ENCODE measurements around the gene GABRB2.
"Not testable (repeated sequence)": the region's sequence is repeated elsewhere in the genome, so short reads cannot be mapped to it uniquely, and the experiment has no call there.

The GABRB2 gene

DNA sequence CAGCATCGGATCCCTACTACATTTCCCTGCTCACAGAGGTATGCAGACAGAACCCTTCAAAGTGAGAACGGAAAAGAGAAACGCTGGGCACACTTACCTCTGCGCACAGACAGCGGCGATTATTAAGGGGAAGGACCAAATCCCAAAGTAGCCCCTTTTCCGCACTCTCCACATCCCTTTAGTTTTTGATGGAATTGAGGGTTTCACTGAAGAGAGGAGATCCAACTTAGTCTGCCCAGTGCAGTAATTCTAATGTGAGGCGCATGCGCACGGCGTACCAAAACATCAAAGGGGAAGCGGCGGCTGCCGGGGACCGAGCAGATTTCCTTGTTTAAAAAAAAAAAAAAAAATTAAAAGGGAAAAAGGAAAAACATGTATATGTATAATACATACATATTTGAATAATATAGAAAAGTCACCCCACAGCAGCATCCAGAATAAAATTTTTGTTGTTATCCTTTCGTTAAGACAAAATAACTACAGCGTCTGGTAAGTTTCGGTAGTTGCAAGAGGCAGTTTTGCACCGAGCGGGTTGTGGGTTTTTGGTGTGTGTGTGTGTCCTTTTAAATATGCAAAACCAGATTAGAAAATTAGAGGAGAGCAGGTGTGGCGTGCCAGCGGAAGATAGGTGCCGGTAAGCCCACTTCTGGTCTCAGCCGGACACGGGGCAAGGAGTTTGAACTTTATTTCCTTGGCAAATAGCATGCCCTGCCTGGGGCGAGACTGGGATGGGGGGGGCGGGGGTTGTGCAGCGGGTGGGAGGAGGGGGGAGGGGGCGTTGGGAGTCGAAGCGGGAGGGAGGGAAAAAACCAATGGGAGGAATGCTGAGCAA lies at the start of gene GABRB2:
Gene GABRB2, minus strand, starts transcription at position 256 of the 832 bp plus-strand sequence. Its CDS starts 82 bp downstream, at position 174.
- DNase-seq (ENCODE audit: low read depth) = no peak

DNA sequence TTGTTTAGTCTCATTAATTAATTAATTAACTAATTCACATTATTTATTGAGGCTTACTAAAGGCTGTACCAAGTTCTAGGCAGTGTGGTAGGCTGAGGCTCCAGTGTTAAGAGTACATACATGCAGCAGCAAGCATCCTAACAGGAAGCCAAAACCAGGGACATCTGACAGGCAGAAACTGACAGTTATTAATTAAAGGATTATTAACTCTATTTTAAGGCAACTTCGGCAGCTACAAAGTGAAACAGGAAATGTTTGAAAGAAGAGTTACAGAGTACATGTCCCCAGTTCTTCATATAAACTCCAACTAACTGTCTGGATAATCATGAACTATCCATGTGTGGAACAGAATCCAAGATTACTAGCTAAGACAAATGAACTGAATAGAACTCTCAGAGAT lies 39.3 kb upstream of the GABRB2 start:
- no peak for DNase-seq (ENCODE audit: low read depth)

GRCh38 chr5:161580621-161581020 lies 34.1 kb upstream of the GABRB2 start:
- no peak for DNase-seq (ENCODE audit: low read depth)

DNA sequence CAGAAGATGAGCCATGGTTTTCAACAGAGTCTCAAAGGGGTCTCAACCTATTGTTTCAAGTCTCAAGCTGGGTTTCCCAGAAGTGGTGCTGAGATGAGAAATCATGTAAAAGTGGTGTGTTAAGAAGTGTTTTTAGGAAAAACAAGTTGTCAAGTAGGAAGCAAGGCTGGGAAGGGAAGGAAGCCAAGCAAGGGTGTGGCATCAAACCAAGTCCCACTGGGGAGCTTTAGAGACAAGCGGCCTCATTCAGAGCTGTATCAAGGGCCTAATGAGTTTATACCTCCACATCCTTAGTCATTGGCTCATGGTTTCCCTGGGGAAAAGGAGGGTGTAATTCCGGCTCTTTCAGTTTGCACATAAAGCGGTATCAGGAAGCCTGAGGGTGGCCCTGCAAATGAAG lies 26.4 kb upstream of the GABRB2 start:
- DNase-seq (ENCODE audit: low read depth) = no peak

GRCh38 chr5:161566081-161566480 lies 19.6 kb upstream of the GABRB2 start:
- no peak for DNase-seq (ENCODE audit: low read depth)

- no peak for DNase-seq (ENCODE audit: low read depth)
Measured at GRCh38 chr5:161562446-161562845, 15.9 kb upstream of the GABRB2 start.

- DNase-seq (ENCODE audit: low read depth) = no peak
Measured at GRCh38 chr5:161549106-161549505, 2.6 kb upstream of the GABRB2 start.

GRCh38 chr5:161548487-161549094 lies 2.1 kb upstream of the GABRB2 start:
- DNase-seq (ENCODE audit: low read depth) = no peak

DNA sequence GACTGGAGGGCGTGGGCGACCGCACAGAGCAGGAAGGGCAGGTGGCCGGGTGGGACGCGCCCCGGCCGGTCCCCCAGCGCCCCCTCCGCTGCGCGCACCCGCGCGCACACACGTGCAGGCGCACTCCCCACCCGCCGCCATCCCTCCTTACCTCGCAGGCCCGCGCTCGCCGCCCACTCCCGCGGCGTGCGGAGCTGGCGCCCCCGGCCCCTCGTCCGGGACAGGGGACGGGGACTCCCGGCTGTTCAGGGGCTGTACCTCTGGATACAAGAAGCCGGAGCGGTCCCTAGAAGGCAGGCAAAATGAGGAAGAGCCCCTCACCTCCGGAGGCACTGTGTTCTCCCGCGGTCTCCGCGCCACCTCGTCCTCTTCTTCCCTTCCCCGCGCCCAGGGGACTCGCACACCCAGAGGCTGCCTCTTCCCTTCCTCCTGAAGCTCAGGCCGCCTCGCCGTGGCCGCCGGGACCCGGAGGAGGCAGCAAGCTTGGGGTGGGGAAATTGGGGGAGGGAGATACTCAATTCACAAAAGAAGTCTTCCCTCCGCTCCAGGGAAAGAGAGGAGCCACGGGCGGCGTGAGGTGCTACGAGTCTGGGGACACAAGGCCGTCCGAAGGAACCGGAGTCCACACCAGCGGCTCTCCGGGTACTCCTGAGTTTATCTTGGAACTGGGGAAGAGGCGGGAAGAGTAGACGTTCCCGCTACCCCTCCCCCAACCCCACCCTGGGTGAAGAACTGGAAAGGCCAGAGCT lies 1.4 kb upstream of the GABRB2 start:
- no peak for DNase-seq (ENCODE audit: low read depth)

DNA sequence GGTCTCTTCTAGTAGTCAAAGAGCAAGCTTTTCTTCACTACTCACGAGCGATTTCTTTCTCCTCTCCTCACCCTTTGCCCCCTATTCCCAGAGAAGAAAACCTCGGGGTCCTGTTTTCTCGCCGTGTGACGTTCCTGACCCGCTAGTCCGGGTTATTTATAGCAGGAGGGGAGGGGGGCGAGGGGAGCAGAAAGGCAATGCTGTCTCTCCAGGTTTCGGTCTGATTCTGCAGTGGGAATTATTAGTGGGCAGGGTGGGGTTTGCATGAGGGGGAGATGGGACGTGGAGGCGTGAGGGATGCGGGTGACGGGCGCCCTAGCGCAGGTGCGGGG lies 847 bp upstream of the GABRB2 start:
- DNase-seq (ENCODE audit: low read depth) = no peak

- no peak for DNase-seq (ENCODE audit: low read depth)
Measured at GRCh38 chr5:161546095-161546469, 443 bp downstream of the GABRB2 start.

DNA sequence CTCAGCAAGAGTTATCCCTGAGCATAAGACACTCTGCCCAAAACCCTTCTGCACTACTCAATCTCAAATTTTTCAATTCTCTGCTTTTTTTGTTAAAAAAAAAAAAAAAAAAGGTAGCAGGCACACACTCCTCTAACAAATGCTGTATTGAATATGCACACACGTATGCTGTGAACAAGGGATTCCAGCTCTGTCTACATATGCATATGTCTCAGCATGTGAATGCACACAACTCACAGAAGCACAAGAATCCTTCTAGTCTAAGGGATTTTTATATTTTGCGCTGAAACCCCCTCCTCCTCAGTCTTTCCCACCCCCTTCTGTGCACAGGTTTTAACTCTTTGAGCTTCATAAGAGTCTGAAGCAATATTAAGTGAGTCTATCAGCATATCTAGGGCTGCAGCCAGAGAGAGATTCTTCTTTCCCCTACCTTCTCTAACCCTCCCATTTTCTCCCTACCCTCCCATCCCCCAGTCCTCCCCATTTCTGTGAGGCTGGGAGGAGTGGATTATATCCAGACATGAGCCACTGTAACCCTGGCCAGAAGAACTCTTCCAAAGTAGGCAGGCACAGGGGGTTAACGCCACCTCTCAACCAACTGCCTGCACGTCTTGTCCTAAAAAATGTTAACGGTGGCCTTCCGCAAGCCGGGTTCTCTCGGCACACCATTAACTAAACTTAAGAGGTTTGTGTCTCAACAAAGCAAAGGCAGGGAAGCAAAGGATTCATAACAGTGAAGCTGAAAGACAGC lies 1.0 kb downstream of the GABRB2 start:
- DNase-seq (ENCODE audit: low read depth) = no peak

DNA sequence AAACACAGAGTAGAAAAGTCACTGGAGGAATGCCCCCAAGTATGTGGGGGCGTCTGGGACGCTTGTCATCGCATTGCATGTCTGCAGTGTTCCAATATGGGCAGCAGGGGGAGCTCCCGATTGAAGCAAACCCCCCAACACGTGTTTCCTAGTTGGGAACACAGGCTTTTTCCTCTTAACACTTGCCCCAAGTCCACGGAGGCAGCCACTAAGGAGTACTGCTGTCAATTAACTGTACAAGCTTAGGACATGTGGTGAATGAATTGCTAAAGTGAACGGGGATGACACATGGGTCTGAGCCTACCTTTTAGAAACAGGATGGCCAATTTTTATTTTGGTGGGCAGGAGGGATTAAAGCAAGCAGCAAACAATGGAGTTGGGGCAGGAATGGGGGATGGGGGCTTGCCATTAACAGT lies 2.2 kb downstream of the GABRB2 start:
- no peak for DNase-seq (ENCODE audit: low read depth)

GRCh38 chr5:161539016-161539415 lies 7.5 kb downstream of the GABRB2 start:
- no peak for DNase-seq (ENCODE audit: low read depth)

GRCh38 chr5:161535762-161536161 lies 10.8 kb downstream of the GABRB2 start:
- no peak for DNase-seq (ENCODE audit: low read depth)

DNA sequence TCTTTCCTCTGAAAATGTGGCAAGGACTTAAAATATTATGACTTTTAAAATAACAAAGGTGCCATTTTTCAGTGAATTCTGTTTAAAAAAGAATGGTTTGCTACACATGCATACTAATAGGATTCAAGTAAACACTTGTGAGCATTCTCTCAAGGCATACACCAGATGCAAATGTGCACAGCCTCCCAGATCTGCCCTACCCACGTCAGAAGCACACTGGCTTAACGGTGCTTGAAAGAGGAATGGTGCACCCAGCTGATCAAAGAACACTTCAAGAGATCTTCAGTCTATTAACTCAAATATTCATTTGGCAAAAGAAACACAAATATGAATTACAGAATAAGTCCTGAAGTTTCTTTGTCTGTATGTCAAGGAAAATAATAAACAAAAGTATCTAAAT lies 15.8 kb downstream of the GABRB2 start:
- no peak for DNase-seq (ENCODE audit: low read depth)

DNA sequence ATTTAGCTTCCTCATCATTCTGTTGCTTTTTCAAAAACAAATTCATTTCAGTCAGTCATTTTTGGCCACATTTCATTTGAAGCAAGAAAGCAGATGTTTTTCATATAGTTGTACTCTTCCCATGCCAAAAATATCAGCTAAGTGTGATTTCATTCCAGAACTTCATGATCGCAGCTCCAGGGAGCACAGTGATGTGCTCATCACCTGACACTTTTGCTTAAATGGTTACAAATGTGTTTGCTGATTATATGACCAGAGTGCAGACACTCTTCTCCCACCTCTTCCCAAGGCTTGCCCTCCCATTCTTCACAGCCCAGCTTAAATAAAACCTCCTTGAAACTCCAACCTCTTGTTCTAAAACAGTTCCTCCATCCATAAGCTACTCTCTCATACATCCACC lies 32.6 kb downstream of the GABRB2 start:
- DNase-seq (ENCODE audit: low read depth) = no peak

DNA sequence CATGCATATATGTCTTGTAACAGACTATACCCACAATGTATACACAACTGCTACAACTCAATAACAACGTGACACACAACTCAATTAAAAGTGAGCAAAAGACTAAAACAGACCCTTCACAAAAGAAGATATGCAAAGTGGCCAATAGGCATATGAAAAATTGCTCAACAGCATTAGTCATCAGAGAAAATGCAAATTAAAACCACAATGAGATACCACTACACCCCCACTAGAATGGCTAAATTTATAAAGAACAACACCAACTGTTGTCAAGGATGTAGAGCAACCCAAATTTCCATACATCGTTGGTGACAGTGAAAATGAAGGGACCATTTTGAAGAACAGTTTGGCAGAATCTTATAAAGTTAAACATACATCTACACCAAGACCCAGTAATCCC lies 38.9 kb downstream of the GABRB2 start:
- DNase-seq (ENCODE audit: low read depth) = no peak

GRCh38 chr5:161505160-161505559 lies 41.4 kb downstream of the GABRB2 start:
- not testable (repeated sequence) for DNase-seq (ENCODE audit: low read depth)

GRCh38 chr5:161498531-161498930 lies 48.0 kb downstream of the GABRB2 start:
- DNase-seq (ENCODE audit: low read depth) = no peak

- DNase-seq (ENCODE audit: low read depth) = no peak
Measured at GRCh38 chr5:161483721-161484120, 62.8 kb downstream of the GABRB2 start.

DNA sequence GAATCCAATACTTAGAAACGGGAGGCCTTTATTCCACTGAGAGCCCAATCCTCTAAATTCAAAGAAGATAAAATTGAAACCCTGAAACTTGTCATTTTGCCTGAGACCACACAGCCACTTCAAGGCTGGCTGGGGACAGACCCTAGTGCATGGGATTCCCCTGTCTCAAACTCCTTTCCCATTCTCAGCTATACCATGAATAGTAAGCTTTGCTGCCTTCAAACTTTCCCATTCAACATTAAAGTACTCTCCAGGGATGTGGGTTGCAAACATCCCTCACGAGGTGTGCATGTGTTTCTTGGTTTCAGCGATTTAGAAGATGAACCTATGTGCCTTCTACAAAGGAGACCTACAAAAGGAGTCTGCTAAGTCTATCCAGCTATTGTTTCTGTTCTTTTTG lies 64.6 kb downstream of the GABRB2 start:
- DNase-seq (ENCODE audit: low read depth) = no peak
